ENCODE measurements around the gene CCDC194.
"Not testable (repeated sequence)": the region's sequence is repeated elsewhere in the genome, so short reads cannot be mapped to it uniquely, and the experiment has no call there.

The CCDC194 gene

GRCh38 chr19:17378271-17378670 lies 15.7 kb downstream of the CCDC194 start:
- no peak overlapping the region for H3K4me3 ChIP-seq (ENCODE audit: low read depth, low read length)

- H3K4me3 ChIP-seq (ENCODE audit: low read depth, low read length) = no peak within 1 kb of the TSS
Observed at GRCh38 chr19:17376935-17377600, 16.9 kb downstream of the CCDC194 start, which contains the start of gene PLVAP. Gene PLVAP, minus strand, starts transcription at chr19:17377342. Its CDS starts 54 bp downstream, at chr19:17377288.

- H3K4me3 ChIP-seq (ENCODE audit: low read depth, low read length) = no peak overlapping the region
Observed at GRCh38 chr19:17370026-17370587, 23.9 kb downstream of the CCDC194 start.

DNA sequence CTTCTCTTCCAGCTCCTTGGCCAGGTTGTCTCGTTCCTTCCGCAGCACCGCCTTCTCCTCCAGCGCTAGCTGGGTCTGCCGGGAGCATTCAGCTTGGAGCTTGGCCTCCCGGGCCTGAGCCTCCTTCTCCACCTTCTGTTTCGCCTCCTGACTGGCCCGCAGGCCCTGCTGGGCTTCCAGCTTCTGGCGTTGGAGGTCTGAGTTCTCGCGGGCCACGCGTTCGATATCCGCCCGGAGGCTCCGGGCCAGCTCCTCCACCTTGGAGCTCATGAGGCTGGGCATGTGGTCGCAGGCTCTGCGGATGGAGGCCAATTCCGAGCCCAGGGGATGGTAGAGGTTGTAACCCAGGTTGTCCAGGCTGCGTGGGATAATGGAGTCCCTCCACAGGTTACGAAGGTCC lies 28.6 kb downstream of the CCDC194 start:
- no peak overlapping the region for H3K4me3 ChIP-seq (ENCODE audit: low read depth, low read length)

- not testable (repeated sequence) for H3K4me3 ChIP-seq (ENCODE audit: low read depth, low read length)
Observed at GRCh38 chr19:17363852-17364605, 30.0 kb downstream of the CCDC194 start.

GRCh38 chr19:17359905-17360800 lies 33.8 kb downstream of the CCDC194 start:
- H3K4me3 ChIP-seq (ENCODE audit: low read depth, low read length) = no peak overlapping the region

GRCh38 chr19:17358395-17358794 lies 35.6 kb downstream of the CCDC194 start:
- H3K4me3 ChIP-seq (ENCODE audit: low read depth, low read length) = no peak overlapping the region

GRCh38 chr19:17357724-17358123 lies 36.3 kb downstream of the CCDC194 start:
- H3K4me3 ChIP-seq (ENCODE audit: low read depth, low read length) = no peak overlapping the region

DNA sequence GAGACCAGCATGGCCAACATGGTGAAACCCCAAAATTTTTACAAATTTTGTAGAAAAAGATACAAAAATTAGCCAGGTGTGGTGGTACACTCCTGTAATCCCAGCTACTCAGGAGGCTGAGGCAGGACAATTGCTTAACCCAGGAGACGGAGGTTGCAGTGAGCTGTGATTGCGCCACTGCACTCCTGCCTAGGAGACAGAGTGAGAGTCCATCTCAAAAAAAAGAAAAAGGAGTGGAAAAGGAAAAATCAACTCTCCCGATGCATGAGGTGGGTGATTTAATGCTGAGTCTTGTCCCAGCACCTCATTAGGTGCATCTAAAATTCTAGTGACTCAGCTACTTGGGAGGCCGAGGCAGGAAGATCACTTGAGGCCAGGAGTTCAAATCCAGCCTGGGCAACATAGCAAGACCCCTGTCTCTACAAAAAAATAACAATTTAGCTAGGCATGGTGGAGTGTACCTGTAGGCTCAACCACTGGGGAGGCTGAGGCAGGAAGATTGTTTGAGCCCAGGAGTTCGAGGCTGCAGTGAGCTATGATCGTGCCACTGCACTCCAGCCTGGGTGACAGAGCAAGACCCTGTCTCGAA lies 36.8 kb downstream of the CCDC194 start:
- H3K4me3 ChIP-seq (ENCODE audit: low read depth, low read length) = no peak overlapping the region

DNA sequence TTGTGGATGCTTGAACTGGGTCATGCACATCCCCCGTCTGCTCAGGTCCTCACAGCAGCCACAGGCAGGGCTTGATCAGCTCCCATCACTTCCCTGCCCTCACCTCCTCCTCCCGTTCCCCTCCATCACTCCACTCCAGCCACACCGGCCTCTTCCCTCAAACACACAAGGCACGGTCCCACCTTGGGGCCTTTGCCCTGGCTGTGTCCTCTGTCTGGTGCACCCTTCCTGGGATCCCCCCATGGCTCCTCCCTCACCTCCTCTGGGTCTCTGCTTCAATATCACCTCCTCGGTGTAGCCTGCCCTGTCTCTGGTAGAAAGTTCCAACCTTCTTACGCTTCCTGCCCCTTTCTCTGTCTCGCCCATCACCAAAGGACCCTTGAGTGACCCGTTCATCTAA lies 40.6 kb downstream of the CCDC194 start:
- H3K4me3 ChIP-seq (ENCODE audit: low read depth, low read length) = no peak overlapping the region

GRCh38 chr19:17352608-17353280 lies 41.3 kb downstream of the CCDC194 start:
- H3K4me3 ChIP-seq (ENCODE audit: low read depth, low read length) = no peak overlapping the region

- no peak overlapping the region for H3K4me3 ChIP-seq (ENCODE audit: low read depth, low read length)
Observed at GRCh38 chr19:17351815-17352435, 42.1 kb downstream of the CCDC194 start.

DNA sequence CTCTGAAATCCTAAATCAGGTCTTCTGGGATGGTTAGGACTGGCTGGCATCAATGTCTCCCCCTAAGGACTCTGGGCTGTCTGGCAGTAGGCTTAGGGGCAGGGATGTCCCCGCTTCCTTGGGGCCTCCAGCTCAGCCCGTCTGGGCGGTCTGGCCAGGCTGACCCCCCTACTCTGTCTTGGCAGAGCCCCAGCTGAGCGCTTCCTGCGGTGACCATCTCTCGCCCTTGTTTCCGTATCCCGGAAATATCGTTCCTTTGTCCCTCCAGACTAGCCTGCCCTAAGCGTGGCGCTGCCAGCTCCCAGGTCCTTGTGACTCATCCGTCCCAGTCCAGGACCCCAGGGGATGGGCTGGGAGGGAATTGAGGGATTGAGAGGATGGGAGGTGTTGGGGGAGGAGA lies 45.3 kb downstream of the CCDC194 start:
- no peak overlapping the region for H3K4me3 ChIP-seq (ENCODE audit: low read depth, low read length)

GRCh38 chr19:17347877-17348276 lies 46.1 kb downstream of the CCDC194 start:
- H3K4me3 ChIP-seq (ENCODE audit: low read depth, low read length) = no peak overlapping the region

DNA sequence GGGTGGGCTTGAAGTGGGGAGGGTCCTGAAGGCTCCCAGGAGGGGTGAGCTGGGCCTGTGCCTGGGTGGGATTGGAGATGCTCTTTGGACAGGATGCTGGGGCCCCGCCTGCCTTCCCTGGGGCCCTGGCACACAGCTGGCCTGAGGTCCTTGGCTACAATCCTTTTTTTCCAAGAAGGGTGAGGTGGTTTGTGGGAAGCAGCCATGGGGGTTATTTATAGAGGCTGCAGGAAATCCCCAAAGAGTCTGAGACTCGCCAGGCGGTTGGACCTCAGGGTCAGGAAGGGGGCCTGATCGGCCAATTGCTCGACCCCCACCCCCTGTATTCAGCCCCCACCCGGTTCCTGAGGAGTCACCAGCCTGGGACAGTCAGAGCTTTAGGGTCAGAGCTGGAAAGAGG lies 46.6 kb downstream of the CCDC194 start:
- H3K4me3 ChIP-seq (ENCODE audit: low read depth, low read length) = no peak overlapping the region

DNA sequence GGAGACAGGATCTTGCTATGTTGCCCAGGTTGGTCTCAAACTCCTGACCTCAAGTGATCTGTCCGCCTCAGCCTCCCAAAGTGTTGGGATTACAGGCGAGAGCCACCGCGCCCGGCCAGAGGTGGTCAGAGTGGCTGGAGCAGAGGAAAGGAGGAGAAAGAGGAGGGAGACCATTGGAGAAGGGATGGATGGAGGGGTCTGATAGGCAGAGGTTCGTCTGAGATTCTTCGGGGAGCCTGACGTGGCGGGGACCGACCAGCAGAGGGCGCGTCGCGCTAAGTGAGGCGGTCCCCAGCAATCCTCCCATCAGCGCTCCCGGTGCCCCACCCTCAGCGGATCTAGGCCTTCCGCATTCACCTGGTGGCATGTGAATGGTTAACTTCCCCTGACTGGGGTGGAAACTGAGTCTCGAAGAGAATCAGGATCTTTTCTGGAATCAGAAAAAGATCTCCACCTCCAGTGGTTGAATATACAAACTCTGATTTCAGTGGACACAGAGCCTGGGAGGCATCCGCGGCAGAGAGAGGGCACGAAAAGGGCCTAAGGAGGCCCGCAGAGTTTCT lies 47.8 kb downstream of the CCDC194 start:
- H3K4me3 ChIP-seq (ENCODE audit: low read depth, low read length) = no peak overlapping the region

- no peak overlapping the region for H3K4me3 ChIP-seq (ENCODE audit: low read depth, low read length)
Observed at GRCh38 chr19:17341845-17342244, 52.2 kb downstream of the CCDC194 start.

GRCh38 chr19:17341386-17341785 lies 52.6 kb downstream of the CCDC194 start:
- H3K4me3 ChIP-seq (ENCODE audit: low read depth, low read length) = no peak overlapping the region

GRCh38 chr19:17340871-17341357 lies 53.1 kb downstream of the CCDC194 start:
- H3K4me3 ChIP-seq (ENCODE audit: low read depth, low read length) = no peak overlapping the region
